Thyroid gland (tissue), 4 donors: ENCODE measurements around the gene TES.

Experiments
- POLR2A ChIP-seq, 2 donors: fragments of 450-650 bp; IDR thresholded peaks; one replicate each; pipeline ENCODE4 v1.6.1; 2017; ENCODE audit warnings: antibody characterized with exemption in 2 of 2, mild to moderate bottlenecking in 2 of 2, moderate library complexity in 1 of 2
- TF ChIP-seq, protein P1 (sequence below), 6 experiments: fragments of 200-600 bp in 3 of 6; fragments of 450-650 bp in 3 of 6; sonication (generic) in 3 of 6; IDR thresholded peaks; one replicate each; pipeline ENCODE4 v1.5.1; 2016 to 2019; ENCODE audit warnings: antibody characterized with exemption in 6 of 6, mild to moderate bottlenecking in 2 of 6, inconsistent platforms in 1 of 6, moderate library complexity in 1 of 6

DNA sequence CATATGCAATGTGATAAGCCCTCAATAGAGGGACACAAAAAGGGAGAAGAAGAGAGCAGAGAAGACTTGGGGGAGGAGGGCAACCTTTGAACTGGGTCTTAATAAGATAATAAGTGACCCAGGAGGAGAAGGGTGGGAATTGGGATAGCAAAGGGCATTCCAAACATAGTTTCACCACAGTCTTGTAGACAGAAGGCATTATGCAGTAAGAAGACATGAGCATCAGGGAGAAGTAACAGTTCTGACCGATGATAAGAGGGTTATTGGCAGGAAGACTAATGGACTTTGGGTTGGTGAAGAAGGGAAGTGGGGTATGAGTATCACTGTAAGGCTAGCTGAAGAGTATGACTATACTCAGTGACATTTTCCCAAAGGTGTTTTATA lies 63.6 kb downstream of the TES start:
- TF ChIP-seq, protein P1, sequence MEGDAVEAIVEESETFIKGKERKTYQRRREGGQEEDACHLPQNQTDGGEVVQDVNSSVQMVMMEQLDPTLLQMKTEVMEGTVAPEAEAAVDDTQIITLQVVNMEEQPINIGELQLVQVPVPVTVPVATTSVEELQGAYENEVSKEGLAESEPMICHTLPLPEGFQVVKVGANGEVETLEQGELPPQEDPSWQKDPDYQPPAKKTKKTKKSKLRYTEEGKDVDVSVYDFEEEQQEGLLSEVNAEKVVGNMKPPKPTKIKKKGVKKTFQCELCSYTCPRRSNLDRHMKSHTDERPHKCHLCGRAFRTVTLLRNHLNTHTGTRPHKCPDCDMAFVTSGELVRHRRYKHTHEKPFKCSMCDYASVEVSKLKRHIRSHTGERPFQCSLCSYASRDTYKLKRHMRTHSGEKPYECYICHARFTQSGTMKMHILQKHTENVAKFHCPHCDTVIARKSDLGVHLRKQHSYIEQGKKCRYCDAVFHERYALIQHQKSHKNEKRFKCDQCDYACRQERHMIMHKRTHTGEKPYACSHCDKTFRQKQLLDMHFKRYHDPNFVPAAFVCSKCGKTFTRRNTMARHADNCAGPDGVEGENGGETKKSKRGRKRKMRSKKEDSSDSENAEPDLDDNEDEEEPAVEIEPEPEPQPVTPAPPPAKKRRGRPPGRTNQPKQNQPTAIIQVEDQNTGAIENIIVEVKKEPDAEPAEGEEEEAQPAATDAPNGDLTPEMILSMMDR (IDR thresholded peaks at IDR 0.05): no peak
- TF ChIP-seq POLR2A (IDR thresholded peaks at IDR 0.05): no peak
